Keratinocyte (primary cell): Measurements from ENCODE around the gene OAF. TPM values are rescaled to one million over a fixed set of nuclear protein-coding genes. Genes with fewer than 3 reads are reported as not detected.

Experiments
- DNase-seq: peaks from one replicate; pipeline ENCODE4 v3.0.0-alpha.2; 2011; ENCODE audit warnings: low read depth, missing footprints, low spot score
- FAIRE-seq: peaks from 2 replicates; lab custom pipeline; 2011; peaks lifted over from hg19 to GRCh38; lab: Jason Lieb, UNC
- H2AFZ ChIP-seq: 2 replicates; pipeline ENCODE4 v1.6.0; 2012; ENCODE audit warnings: low read length, control low read depth, inconsistent platforms; ENCODE audit not compliant: control insufficient read depth
- H3K27ac ChIP-seq: 2 replicates; pipeline ENCODE4 v1.5.1; 2011; ENCODE audit warnings: low read length; ENCODE audit not compliant: control insufficient read depth, insufficient read depth
- H3K27me3 ChIP-seq: 3 replicates; pipeline ENCODE4 v1.6.0; 2011; ENCODE audit warnings: low read length; ENCODE audit not compliant: control insufficient read depth, insufficient read depth; ENCODE audit errors: extremely low read depth
- H3K36me3 ChIP-seq, 2 experiments: 2 replicates in 1 of 2; 3 replicates in 1 of 2; pipeline ENCODE4 v1.5.1; 2011; ENCODE audit warnings: low read length in 2 of 2, mild to moderate bottlenecking in 1 of 2; ENCODE audit not compliant: control insufficient read depth in 2 of 2, insufficient read depth in 2 of 2; ENCODE audit errors: extremely low read depth in 1 of 2
- H3K4me1 ChIP-seq: 3 replicates; pipeline ENCODE4 v1.5.1; 2011; ENCODE audit warnings: low read length; ENCODE audit not compliant: control insufficient read depth, insufficient read depth; ENCODE audit errors: extremely low read depth
- H3K4me2 ChIP-seq: 3 replicates; pipeline ENCODE4 v1.6.0; 2011; ENCODE audit warnings: low read depth, low read length; ENCODE audit not compliant: control insufficient read depth, insufficient read depth; ENCODE audit errors: extremely low read depth
- H3K4me3 ChIP-seq, 3 experiments: fragments of 200-600 bp in 1 of 3; sonication (generic) in 1 of 3; 2 replicates in 2 of 3; 3 replicates in 1 of 3; pipeline ENCODE4 v1.5.1; 2011 to 2016; ENCODE audit warnings: low read length in 3 of 3, mild to moderate bottlenecking in 3 of 3, control low read depth in 2 of 3, inconsistent platforms in 1 of 3, low read depth in 1 of 3, mixed read lengths in 1 of 3, mixed run types in 1 of 3, moderate library complexity in 1 of 3; ENCODE audit not compliant: control insufficient read depth in 2 of 3, insufficient read depth in 2 of 3; ENCODE audit errors: extremely low read depth in 1 of 3
- H3K79me2 ChIP-seq: 2 replicates; pipeline ENCODE4 v1.6.0; 2012; ENCODE audit warnings: low read length; ENCODE audit not compliant: control insufficient read depth, insufficient read depth
- H3K9ac ChIP-seq: 3 replicates; pipeline ENCODE4 v1.6.0; 2011; ENCODE audit warnings: low read length; ENCODE audit not compliant: control insufficient read depth, insufficient read depth; ENCODE audit errors: extremely low read depth
- H3K9me1 ChIP-seq: 3 replicates; pipeline ENCODE4 v1.6.0; 2011; ENCODE audit warnings: low read length; ENCODE audit not compliant: control insufficient read depth, insufficient read depth; ENCODE audit errors: extremely low read depth
- H3K9me3 ChIP-seq: 2 replicates; pipeline ENCODE4 v1.5.1; 2012; ENCODE audit warnings: low read depth, low read length; ENCODE audit not compliant: control insufficient read depth
- H4K20me1 ChIP-seq: 3 replicates; pipeline ENCODE4 v1.6.0; 2011; ENCODE audit warnings: low read length; ENCODE audit not compliant: control insufficient read depth, insufficient read depth; ENCODE audit errors: extremely low read depth
- EZH2 ChIP-seq: IDR thresholded peaks from one replicate; pipeline ENCODE4 v1.6.1; 2012; ENCODE audit warnings: inconsistent platforms, mild to moderate bottlenecking, low read length, moderate library complexity
- dilution Hi-C: fragments of 300-500 bp; cut with MboI; formaldehyde crosslinking; loops from one replicate; pipeline ENCODE4 v1.7.0; 2020; ENCODE audit warnings: low sequenced_read_pairs; ENCODE audit not compliant: extremely low pct_ligation_motif_present
- polyA plus RNA-seq, 5 experiments: library from polyadenylated mRNA; depleted of rRNA in 3 of 5; stranded (reverse) in 3 of 5; stranded (forward) in 1 of 5; unstranded in 1 of 5; fragments of >200 nt; gene quantifications; 1 replicate in 1 of 5; 2 replicates in 3 of 5; 3 replicates in 1 of 5; pipeline versions ENCODE4 v1.2.1 to v1.2.3, GENCODE V29; 2011 to 2012; ENCODE audit warnings: missing spikeins in 2 of 5, low read depth in 1 of 5, low replicate concordance in 1 of 5
- TF ChIP-seq, protein P1 (sequence below), 3 experiments: IDR thresholded peaks in 1 of 3; conservative IDR thresholded peaks in 1 of 3; optimal IDR thresholded peaks in 1 of 3; 2 replicates in 2 of 3; 3 replicates in 1 of 3; pipeline versions ENCODE3 to v1.5.1; 2011; ENCODE audit warnings: low read length in 3 of 3, mild to moderate bottlenecking in 3 of 3, moderate library complexity in 2 of 3, control low read depth in 1 of 3, inconsistent platforms in 1 of 3; ENCODE audit not compliant: insufficient read depth in 2 of 3; ENCODE audit errors: extremely low read depth in 1 of 3

Gene OAF
- polyA plus RNA-seq, 1 donor (not counting 4 experiments of a cell fraction or from before 2014, with no cell fraction given), result 11.2 TPM

DNA sequence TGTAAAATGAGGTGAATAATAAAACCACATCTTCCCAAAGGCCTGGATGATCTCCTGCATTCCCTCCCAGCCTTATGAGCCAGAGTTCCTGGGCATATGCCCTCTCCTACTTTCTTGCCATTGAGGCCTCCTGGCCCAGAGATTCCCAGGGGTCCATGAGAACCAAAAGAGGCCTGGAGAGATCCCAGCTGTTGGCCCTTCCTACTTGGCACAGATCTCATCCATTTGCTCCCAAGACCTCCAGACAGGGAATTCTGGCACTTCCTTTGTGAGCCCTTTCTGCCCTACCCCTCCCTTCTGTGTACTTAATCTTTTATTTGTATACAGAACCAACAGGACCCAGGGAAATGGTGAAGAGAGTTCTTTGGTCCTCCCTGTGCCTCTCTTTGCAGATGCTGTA lies 50.5 kb downstream of the OAF start:
- no peak for DNase-seq
- no peak for FAIRE-seq
- Histone ChIP-seq H3K27ac (no peak overlapping the region), H3K4me2 (no peak overlapping the region), H2AFZ (no peak overlapping the region), H3K9ac (no peak overlapping the region), H3K4me1 (no peaks in the 10 kb centered on the region), H3K9me1 (no peaks in the 10 kb centered on the region), H3K4me3 (no peak overlapping the region), H3K79me2 (no peaks in the 10 kb centered on the region), H3K36me3 (no peaks in the 10 kb centered on the region), H3K27me3 (peaks cover 26% of the 10 kb centered on the region), H3K9me3 (no peaks in the 10 kb centered on the region), H4K20me1 (no peaks in the 10 kb centered on the region)
- dilution Hi-C loops, result no loop called here
- TF ChIP-seq EZH2, result no peak
- TF ChIP-seq, protein P1, sequence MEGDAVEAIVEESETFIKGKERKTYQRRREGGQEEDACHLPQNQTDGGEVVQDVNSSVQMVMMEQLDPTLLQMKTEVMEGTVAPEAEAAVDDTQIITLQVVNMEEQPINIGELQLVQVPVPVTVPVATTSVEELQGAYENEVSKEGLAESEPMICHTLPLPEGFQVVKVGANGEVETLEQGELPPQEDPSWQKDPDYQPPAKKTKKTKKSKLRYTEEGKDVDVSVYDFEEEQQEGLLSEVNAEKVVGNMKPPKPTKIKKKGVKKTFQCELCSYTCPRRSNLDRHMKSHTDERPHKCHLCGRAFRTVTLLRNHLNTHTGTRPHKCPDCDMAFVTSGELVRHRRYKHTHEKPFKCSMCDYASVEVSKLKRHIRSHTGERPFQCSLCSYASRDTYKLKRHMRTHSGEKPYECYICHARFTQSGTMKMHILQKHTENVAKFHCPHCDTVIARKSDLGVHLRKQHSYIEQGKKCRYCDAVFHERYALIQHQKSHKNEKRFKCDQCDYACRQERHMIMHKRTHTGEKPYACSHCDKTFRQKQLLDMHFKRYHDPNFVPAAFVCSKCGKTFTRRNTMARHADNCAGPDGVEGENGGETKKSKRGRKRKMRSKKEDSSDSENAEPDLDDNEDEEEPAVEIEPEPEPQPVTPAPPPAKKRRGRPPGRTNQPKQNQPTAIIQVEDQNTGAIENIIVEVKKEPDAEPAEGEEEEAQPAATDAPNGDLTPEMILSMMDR (optimal IDR thresholded peaks at IDR 0.05 in 1 of 3, IDR thresholded peaks at IDR 0.05 in 1 of 3, conservative IDR thresholded peaks at IDR 0.05 in 1 of 3; ENCODE audit: extremely low read depth in 1 of 3, insufficient read depth in 2 of 3, low read length in 3 of 3), result no peak

DNA sequence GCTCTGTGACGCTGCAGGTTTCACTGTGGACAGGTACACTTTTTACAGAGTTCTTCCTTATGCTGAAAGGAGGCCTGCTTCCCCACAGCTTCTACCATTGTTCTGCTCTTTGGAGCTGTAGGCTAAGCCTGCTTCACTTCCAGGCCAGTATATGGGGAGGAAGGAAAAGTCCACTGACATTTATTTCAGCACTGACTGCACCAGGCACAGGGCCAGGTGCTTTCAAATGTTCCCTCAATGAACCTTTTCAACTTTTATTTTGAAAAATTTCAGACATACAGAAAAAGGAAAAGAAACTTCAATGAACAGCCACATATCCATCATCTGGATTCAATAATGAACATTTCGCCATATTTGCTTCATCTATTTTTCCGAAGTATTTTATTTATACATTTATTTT lies 51.1 kb downstream of the OAF start:
- peaks cover 24% of the 10 kb centered on the region for H3K27me3 ChIP-seq
- no peaks in the 10 kb centered on the region for H3K36me3 ChIP-seq
- no peak overlapping the region for H3K27ac ChIP-seq
- FAIRE-seq, result no peak
- H3K79me2 ChIP-seq, result no peaks in the 10 kb centered on the region
- H3K4me3 ChIP-seq, result no peak overlapping the region
- H3K4me1 ChIP-seq, result no peaks in the 10 kb centered on the region
- no peak overlapping the region for H3K4me2 ChIP-seq
- no peak overlapping the region for H3K9ac ChIP-seq
- H2AFZ ChIP-seq, result no peak overlapping the region
- TF ChIP-seq, protein P1 (optimal IDR thresholded peaks at IDR 0.05 in 1 of 3, IDR thresholded peaks at IDR 0.05 in 1 of 3, conservative IDR thresholded peaks at IDR 0.05 in 1 of 3; ENCODE audit: extremely low read depth in 1 of 3, insufficient read depth in 2 of 3, low read length in 3 of 3), result no peak
- TF ChIP-seq EZH2, result no peak
- H4K20me1 ChIP-seq, result no peaks in the 10 kb centered on the region
- H3K9me3 ChIP-seq, result no peaks in the 10 kb centered on the region
- H3K9me1 ChIP-seq, result no peaks in the 10 kb centered on the region
- no peak for DNase-seq
- dilution Hi-C loops, result no loop called here
